ENCODE measurements around the gene RASGRP1. TPM values are rescaled to one million over a fixed set of nuclear protein-coding genes. Genes with fewer than 3 reads are reported as not detected.
"Not testable (repeated sequence)": the region's sequence is repeated elsewhere in the genome, so short reads cannot be mapped to it uniquely, and the experiment has no call there.

RASGRP1 gene
- total and polyA plus RNA-seq, 7 donors, result 0.33 to 3.6 (median 0.71) TPM; not detected in 2

DNA sequence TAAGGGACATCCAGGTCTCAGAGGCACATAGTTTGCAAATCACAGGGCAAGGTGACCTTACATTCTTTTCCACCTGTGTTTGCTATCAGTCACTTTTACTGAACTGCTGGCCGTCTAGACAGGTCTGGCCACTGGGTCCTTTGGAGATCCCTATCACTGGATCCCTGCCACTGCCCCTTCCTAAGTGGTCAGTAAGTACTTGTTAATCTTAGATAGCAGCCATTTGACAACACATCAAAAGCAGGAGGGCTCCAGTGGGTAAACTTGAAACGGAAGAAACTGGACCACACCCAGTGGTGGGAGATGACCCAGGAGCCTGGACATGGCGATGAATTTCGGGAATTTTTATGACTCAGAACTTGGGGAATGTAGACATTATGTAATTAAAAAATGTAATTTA lies 28.9 kb upstream of the RASGRP1 start:
- Histone ChIP-seq H3K36me3 (no peaks in the 10 kb centered on the region), H3K4me1 (no peaks in the 10 kb centered on the region), H3K4me3 (no peak overlapping the region), H3K27me3 (no peaks in the 10 kb centered on the region), H3K27ac (no peak overlapping the region), H3K9me3 (no peaks in the 10 kb centered on the region)
- no peak for DNase-seq
- 66 to 70% methylated on average over 4 of the region's 4 CpGs for WGBS, 2 donors
- TF ChIP-seq EP300 (IDR thresholded peaks at IDR 0.05) (no peak), POLR2AphosphoS5 (IDR thresholded peaks at IDR 0.05) (no peak), POLR2A (IDR thresholded peaks at IDR 0.05) (no peak)
- TF ChIP-seq, protein P1, sequence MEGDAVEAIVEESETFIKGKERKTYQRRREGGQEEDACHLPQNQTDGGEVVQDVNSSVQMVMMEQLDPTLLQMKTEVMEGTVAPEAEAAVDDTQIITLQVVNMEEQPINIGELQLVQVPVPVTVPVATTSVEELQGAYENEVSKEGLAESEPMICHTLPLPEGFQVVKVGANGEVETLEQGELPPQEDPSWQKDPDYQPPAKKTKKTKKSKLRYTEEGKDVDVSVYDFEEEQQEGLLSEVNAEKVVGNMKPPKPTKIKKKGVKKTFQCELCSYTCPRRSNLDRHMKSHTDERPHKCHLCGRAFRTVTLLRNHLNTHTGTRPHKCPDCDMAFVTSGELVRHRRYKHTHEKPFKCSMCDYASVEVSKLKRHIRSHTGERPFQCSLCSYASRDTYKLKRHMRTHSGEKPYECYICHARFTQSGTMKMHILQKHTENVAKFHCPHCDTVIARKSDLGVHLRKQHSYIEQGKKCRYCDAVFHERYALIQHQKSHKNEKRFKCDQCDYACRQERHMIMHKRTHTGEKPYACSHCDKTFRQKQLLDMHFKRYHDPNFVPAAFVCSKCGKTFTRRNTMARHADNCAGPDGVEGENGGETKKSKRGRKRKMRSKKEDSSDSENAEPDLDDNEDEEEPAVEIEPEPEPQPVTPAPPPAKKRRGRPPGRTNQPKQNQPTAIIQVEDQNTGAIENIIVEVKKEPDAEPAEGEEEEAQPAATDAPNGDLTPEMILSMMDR (IDR thresholded peaks at IDR 0.05), result no peak
- intact Hi-C loops (cut with DNase I), result no loop called here

DNA sequence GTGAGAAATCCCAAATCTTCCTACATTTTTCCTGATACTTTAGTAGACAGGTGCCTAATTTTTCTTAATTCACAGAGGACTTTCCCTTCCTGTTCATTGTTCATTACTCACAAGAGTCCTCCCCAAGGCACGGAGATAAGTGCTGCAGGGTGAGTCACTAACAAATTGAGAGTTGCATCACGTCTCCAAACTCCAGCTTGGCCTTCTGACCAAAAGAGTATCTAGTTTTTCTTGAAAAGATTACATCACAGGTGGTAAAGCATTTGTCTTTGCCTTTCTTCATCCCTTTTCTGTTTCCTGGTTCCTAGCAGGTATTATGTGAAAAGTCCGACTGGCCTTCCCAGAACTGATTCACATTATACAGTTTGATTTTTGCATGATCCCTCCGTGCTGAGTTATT lies 24.9 kb upstream of the RASGRP1 start:
- intact Hi-C loops (cut with DNase I), result no loop called here
- Histone ChIP-seq H3K4me1 (no peaks in the 10 kb centered on the region), H3K27ac (no peak overlapping the region), H3K4me3 (no peak overlapping the region), H3K27me3 (no peaks in the 10 kb centered on the region), H3K9me3 (no peaks in the 10 kb centered on the region), H3K36me3 (no peaks in the 10 kb centered on the region)
- no peak for DNase-seq
- WGBS, 2 donors, result 74 to 76% methylated on average over 4 of the region's 4 CpGs
- TF ChIP-seq POLR2A (IDR thresholded peaks at IDR 0.05) (no peak), EP300 (IDR thresholded peaks at IDR 0.05) (no peak), POLR2AphosphoS5 (IDR thresholded peaks at IDR 0.05) (no peak)
- TF ChIP-seq, protein P1 (IDR thresholded peaks at IDR 0.05), result no peak

DNA sequence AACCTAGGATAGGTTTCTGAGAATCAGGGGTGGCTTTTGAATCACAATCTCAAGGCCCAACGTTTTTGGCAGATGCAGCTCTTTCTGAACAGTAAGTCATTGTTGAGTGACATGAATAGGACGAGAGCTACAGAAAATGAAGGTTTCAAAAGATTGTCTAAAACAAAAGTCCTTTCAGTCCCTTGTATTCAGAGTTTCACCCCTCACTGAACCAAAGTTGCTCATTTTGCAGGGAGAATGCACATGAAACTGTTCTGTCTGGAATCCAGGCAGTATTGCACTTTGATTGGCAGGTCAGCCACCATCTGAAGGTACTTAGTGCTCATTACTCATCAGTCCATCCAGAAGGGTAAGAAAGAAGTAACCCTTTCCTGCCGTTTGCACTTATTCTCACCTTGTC lies 24.1 kb upstream of the RASGRP1 start:
- Histone ChIP-seq H3K4me1 (no peaks in the 10 kb centered on the region), H3K27me3 (no peaks in the 10 kb centered on the region), H3K36me3 (no peaks in the 10 kb centered on the region), H3K27ac (no peak overlapping the region), H3K9me3 (no peaks in the 10 kb centered on the region), H3K4me3 (no peak overlapping the region)
- TF ChIP-seq, protein P1 (IDR thresholded peaks at IDR 0.05), result no peak
- no peak for TF ChIP-seq POLR2AphosphoS5 (IDR thresholded peaks at IDR 0.05)
- intact Hi-C loops (cut with DNase I), result no loop called here
- no peak for DNase-seq
- 62 to 71% methylated on average over 3 of the region's 3 CpGs for WGBS, 2 donors

DNA sequence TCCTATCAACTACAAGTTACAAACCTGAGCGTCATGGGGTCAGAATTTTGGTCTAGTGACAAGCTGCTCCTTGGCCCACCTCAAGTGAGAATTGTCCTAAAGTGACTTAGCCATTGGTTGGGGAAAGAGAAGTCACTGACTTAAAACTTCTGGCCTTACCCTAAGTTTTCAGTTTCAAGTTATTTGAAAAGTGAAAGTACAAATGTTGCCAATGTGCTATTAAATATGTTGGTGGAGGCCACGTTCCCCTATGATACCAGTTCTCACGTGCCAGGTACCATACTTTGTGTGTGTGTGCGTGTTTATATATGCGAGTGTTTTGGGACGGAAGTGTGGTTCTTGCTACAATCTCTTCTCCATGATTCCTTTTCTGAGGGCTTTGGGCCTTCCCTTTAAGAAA lies 22.6 kb upstream of the RASGRP1 start:
- 64 to 67% methylated on average over 6 of the region's 6 CpGs for WGBS, 2 donors
- no peaks in the 10 kb centered on the region for H3K4me1 ChIP-seq
- H3K4me3 ChIP-seq, result no peak overlapping the region
- no peaks in the 10 kb centered on the region for H3K36me3 ChIP-seq
- no peak for DNase-seq
- intact Hi-C loops (cut with DNase I), result no loop called here
- no peak for TF ChIP-seq POLR2AphosphoS5 (IDR thresholded peaks at IDR 0.05)
- no peaks in the 10 kb centered on the region for H3K9me3 ChIP-seq
- no peak overlapping the region for H3K27ac ChIP-seq
- no peaks in the 10 kb centered on the region for H3K27me3 ChIP-seq

DNA sequence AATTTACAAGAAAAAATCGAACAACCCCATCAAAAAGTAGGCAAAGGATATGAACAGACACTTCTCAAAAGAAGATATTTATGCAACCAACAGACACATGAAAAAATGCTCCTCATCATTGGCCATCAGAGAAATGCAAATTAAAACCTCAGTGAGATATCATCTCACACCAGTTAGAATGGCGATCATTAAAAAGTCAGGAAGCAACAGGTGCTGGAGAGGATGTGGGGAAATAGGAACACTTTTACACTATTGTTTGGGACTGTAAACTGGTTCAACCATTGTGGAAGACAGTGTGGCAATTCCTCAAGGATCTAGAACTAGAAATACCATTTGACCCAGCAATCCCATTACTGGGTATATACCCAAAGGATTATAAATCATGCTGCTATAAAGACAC lies 21.4 kb upstream of the RASGRP1 start:
- H3K27me3 ChIP-seq; H3K27ac ChIP-seq; H3K36me3 ChIP-seq; intact Hi-C loops (cut with DNase I); H3K9me3 ChIP-seq; H3K4me1 ChIP-seq; H3K4me3 ChIP-seq; DNase-seq: not testable (repeated sequence)
- WGBS, 2 donors, result 91 to 95% methylated on average over 2 of the region's 2 CpGs

DNA sequence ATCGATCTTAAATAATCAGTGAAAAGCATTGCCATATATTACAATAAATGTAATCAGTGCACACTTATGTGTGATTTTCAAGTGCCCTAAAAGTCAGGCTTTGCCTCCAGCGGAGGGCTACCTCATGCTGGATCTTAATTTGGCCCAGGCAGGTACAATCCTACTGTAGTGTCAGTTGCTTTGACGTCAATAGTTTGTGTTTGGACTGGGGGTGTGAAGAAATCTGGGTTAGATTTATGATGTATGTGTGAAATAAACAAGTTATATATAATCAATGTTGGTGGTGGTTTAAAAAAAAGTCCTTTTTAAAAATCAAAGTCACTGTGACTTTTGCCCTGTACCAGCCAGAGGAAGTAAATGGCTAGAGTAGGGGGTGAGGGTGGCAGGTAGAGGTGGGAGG lies 14.0 kb upstream of the RASGRP1 start:
- intact Hi-C loops (cut with DNase I), result no loop called here
- H3K36me3 ChIP-seq, result no peaks in the 10 kb centered on the region
- no peaks in the 10 kb centered on the region for H3K4me1 ChIP-seq
- H3K27me3 ChIP-seq, result no peaks in the 10 kb centered on the region
- WGBS, 2 donors, result 87 to 89% methylated on average over 3 of the region's 3 CpGs
- H3K4me3 ChIP-seq, result no peak overlapping the region
- no peaks in the 10 kb centered on the region for H3K9me3 ChIP-seq
- TF ChIP-seq, protein P1 (IDR thresholded peaks at IDR 0.05), result no peak
- no peak for TF ChIP-seq POLR2AphosphoS5 (IDR thresholded peaks at IDR 0.05)
- TF ChIP-seq EP300 (IDR thresholded peaks at IDR 0.05), result no peak
- no peak for TF ChIP-seq POLR2A (IDR thresholded peaks at IDR 0.05)
- H3K27ac ChIP-seq, result no peak overlapping the region
- DNase-seq, result no peak
